ENCODE data around the gene IVNS1ABP.

The IVNS1ABP gene

DNA sequence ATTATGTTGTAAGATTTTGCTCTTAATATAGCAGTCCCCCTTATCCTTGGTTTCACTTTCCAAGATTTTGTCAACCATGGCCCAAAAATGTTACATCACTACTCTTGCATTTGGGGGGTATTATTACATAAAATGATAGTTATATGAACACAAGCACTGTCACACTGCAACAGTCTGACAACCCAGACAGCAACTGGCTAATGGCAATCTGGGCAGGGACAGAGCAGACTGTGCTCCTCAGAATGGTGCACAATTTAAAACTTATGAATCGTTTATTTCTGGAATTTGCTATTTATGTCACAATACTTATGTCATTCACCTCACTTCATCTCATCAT lies 2.1 kb upstream of the IVNS1ABP start:
- in situ Hi-C loops (cut with MboI; ENCODE audit: low pct_unique_long_range_greater_than_20kb, low sequenced_read_pairs, unreplicated experiment): no loop called here
- DNase-seq (ENCODE audit: low spot score): no peak
- TF ChIP-seq, protein P1, sequence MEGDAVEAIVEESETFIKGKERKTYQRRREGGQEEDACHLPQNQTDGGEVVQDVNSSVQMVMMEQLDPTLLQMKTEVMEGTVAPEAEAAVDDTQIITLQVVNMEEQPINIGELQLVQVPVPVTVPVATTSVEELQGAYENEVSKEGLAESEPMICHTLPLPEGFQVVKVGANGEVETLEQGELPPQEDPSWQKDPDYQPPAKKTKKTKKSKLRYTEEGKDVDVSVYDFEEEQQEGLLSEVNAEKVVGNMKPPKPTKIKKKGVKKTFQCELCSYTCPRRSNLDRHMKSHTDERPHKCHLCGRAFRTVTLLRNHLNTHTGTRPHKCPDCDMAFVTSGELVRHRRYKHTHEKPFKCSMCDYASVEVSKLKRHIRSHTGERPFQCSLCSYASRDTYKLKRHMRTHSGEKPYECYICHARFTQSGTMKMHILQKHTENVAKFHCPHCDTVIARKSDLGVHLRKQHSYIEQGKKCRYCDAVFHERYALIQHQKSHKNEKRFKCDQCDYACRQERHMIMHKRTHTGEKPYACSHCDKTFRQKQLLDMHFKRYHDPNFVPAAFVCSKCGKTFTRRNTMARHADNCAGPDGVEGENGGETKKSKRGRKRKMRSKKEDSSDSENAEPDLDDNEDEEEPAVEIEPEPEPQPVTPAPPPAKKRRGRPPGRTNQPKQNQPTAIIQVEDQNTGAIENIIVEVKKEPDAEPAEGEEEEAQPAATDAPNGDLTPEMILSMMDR (IDR thresholded peaks at IDR 0.05; ENCODE audit: extremely low read depth, insufficient read depth, missing control alignments): no peak

DNA sequence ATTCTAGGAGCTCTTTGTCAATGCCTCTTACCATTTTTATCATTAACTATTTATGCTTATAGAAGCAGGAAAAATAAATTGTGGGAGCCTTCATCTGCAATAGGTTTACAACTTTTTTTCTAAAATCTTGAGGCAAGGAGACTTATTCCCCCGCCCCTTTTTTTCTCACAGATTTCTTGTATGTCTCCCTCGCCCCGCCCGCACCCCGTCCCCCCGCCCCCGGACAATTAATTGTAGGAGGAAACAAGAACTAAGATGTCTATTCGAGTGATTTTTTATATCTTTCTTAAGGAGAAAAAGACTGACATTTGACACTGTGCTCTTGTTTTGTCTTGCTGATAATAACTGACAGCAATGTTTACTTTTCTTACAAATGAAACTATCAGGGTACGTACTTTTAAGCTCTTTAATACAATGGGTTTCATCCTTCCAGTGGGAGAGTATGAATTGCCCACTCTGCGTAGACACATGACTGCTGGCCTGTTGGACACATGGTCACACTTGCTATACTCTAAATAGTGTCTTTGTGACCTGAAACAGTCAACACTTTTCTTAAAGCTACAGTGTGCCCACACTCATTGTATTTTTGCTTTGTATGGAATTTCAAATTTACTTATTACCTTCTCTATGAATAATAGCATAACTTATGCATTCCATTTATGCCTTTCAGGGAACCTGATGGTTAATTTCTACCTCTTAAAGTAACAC lies 1.5 kb upstream of the IVNS1ABP start:
- in situ Hi-C loops (cut with MboI; ENCODE audit: low pct_unique_long_range_greater_than_20kb, low sequenced_read_pairs, unreplicated experiment): no loop called here
- TF ChIP-seq, protein P1 (IDR thresholded peaks at IDR 0.05; ENCODE audit: extremely low read depth, insufficient read depth, missing control alignments): no peak
- no peak for DNase-seq (ENCODE audit: low spot score)

- peak; percentile 61 for DNase-seq (ENCODE audit: low spot score)
- TF ChIP-seq, protein P1 (IDR thresholded peaks at IDR 0.05; ENCODE audit: extremely low read depth, insufficient read depth, missing control alignments): no peak
- in situ Hi-C loops (cut with MboI; ENCODE audit: low pct_unique_long_range_greater_than_20kb, low sequenced_read_pairs, unreplicated experiment): no loop called here
Measured at GRCh38 chr1:185317886-185318310, 855 bp upstream of the IVNS1ABP start.

GRCh38 chr1:185316163-185317033 lies 645 bp downstream of the IVNS1ABP start:
- peak; percentile 86 for DNase-seq (ENCODE audit: low spot score)
- in situ Hi-C loops (cut with MboI; ENCODE audit: low pct_unique_long_range_greater_than_20kb, low sequenced_read_pairs, unreplicated experiment): no loop called here
- TF ChIP-seq, protein P1 (IDR thresholded peaks at IDR 0.05; ENCODE audit: extremely low read depth, insufficient read depth, missing control alignments): no peak

- no peak for DNase-seq (ENCODE audit: low spot score)
- TF ChIP-seq, protein P1 (IDR thresholded peaks at IDR 0.05; ENCODE audit: extremely low read depth, insufficient read depth, missing control alignments): no peak
- in situ Hi-C loops (cut with MboI; ENCODE audit: low pct_unique_long_range_greater_than_20kb, low sequenced_read_pairs, unreplicated experiment): no loop called here
Measured at GRCh38 chr1:185315445-185316071, 1.5 kb downstream of the IVNS1ABP start.

DNA sequence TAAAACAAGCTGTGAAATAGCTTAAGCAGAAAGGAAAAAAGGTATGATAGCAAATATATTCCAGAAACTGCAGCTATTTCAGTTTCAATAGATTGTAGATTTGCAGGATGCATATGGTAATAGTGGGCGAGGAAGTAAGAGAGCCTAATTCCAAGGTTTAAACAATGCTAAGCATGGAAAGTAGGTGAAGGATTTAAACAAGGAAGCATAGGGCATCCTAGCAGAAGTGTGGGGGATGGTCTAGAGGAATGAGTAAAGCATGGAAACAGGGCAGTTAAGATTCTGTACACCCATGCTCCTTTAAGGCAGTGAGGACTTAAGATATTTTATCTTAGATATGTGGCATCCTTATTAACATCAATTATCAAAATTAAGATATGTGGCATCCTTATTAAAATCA lies 2.6 kb downstream of the IVNS1ABP start:
- in situ Hi-C loops (cut with MboI; ENCODE audit: low pct_unique_long_range_greater_than_20kb, low sequenced_read_pairs, unreplicated experiment): no loop called here
- TF ChIP-seq, protein P1 (IDR thresholded peaks at IDR 0.05; ENCODE audit: extremely low read depth, insufficient read depth, missing control alignments): no peak
- DNase-seq (ENCODE audit: low spot score): no peak
